CD14-positive monocyte (primary cell): ENCODE results near the gene ASTN2. TPM values are rescaled to one million over a fixed set of nuclear protein-coding genes. Genes with fewer than 3 reads are reported as not detected.

Source experiments
- DNase-seq, 3 donors: peaks; one replicate each; pipeline ENCODE4 v3.0.0-alpha.2; 2011 to 2022
- H2AFZ ChIP-seq: 2 replicates; pipeline ENCODE4 v1.6.0; 2012; ENCODE audit warnings: mild to moderate bottlenecking, low read depth, low read length, inconsistent platforms; ENCODE audit not compliant: insufficient read depth, poor library complexity, severe bottlenecking
- H3K27ac ChIP-seq, 2 donors: 1 replicate in 1 of 2; 2 replicates in 1 of 2; pipeline ENCODE4 v1.5.1; 2012 to 2013; ENCODE audit warnings: low read length in 2 of 2, control low read depth in 1 of 2, inconsistent platforms in 1 of 2, low read depth in 1 of 2, mild to moderate bottlenecking in 1 of 2
- H3K27me3 ChIP-seq, 2 donors: one replicate each; pipeline versions ENCODE4 v1.6.0 to v1.6.1; 2011 to 2013; ENCODE audit warnings: low read length in 2 of 2; ENCODE audit not compliant: control insufficient read depth in 2 of 2, insufficient read depth in 2 of 2
- H3K36me3 ChIP-seq, 2 donors: replicated peaks in 1 of 2; 1 replicate in 1 of 2; 2 replicates in 1 of 2; pipeline versions ENCODE4 v1.5.1 to v1.6.1; 2012 to 2013; ENCODE audit warnings: low read length in 2 of 2, control low read depth in 1 of 2, inconsistent platforms in 1 of 2, mild to moderate bottlenecking in 1 of 2; ENCODE audit not compliant: insufficient read depth in 2 of 2, control insufficient read depth in 1 of 2
- H3K4me1 ChIP-seq, 2 donors: 1 replicate in 1 of 2; 2 replicates in 1 of 2; pipeline versions ENCODE4 v1.5.1 to v1.6.1; 2012 to 2013; ENCODE audit warnings: low read length in 2 of 2, control low read depth in 1 of 2, inconsistent platforms in 1 of 2, mild to moderate bottlenecking in 1 of 2, moderate library complexity in 1 of 2; ENCODE audit not compliant: insufficient read depth in 2 of 2, control insufficient read depth in 1 of 2
- H3K4me2 ChIP-seq: replicated peaks from 2 replicates; pipeline ENCODE3; 2012; ENCODE audit warnings: low read length, moderate library complexity, mild to moderate bottlenecking; ENCODE audit not compliant: poor library complexity, severe bottlenecking; ENCODE audit errors: extremely low read depth
- H3K4me3 ChIP-seq, 3 experiments: fragments of 200-600 bp in 1 of 3; sonication (generic) in 1 of 3; replicated peaks in 1 of 3; 1 replicate in 2 of 3; 2 replicates in 1 of 3; pipeline ENCODE4 v1.5.1; 2011 to 2013; ENCODE audit warnings: low read length in 3 of 3, mild to moderate bottlenecking in 3 of 3, control low read depth in 2 of 3, low read depth in 2 of 3, inconsistent platforms in 1 of 3, moderate library complexity in 1 of 3
- H3K79me2 ChIP-seq: 2 replicates; pipeline ENCODE4 v1.6.0; 2012; ENCODE audit warnings: mild to moderate bottlenecking, control low read depth, inconsistent platforms, low read length, moderate library complexity; ENCODE audit not compliant: insufficient read depth
- H3K9ac ChIP-seq: 2 replicates; pipeline ENCODE4 v1.6.0; 2017; ENCODE audit warnings: low read length, mild to moderate bottlenecking; ENCODE audit not compliant: insufficient read depth, poor library complexity, severe bottlenecking
- H3K9me3 ChIP-seq, 2 donors: replicated peaks in 1 of 2; 1 replicate in 1 of 2; 2 replicates in 1 of 2; pipeline versions ENCODE4 v1.5.1 to v1.6.1; 2012 to 2013; ENCODE audit warnings: low read length in 2 of 2, control low read depth in 1 of 2; ENCODE audit not compliant: control insufficient read depth in 1 of 2, insufficient read depth in 1 of 2
- H4K20me1 ChIP-seq: 2 replicates; pipeline ENCODE4 v1.6.0; 2012; ENCODE audit warnings: mild to moderate bottlenecking, low read length, control low read depth, moderate library complexity; ENCODE audit not compliant: insufficient read depth
- H3K27ac Mint-ChIP-seq, 7 donors: one replicate each; pipeline ENCODE4 v1.8.0; 2020; ENCODE audit warnings: mild to moderate bottlenecking in 7 of 7, mixed read lengths in 7 of 7, moderate library complexity in 6 of 7, inconsistent platforms in 2 of 7
- H3K27me3 Mint-ChIP-seq, 3 donors: one replicate each; pipeline ENCODE4 v1.8.0; 2021 to 2022; ENCODE audit warnings: low read depth in 3 of 3, mild to moderate bottlenecking in 3 of 3, mixed read lengths in 3 of 3, moderate library complexity in 3 of 3, inconsistent platforms in 1 of 3
- H3K36me3 Mint-ChIP-seq, 2 donors: one replicate each; pipeline ENCODE4 v1.8.0; 2020; ENCODE audit warnings: mixed read lengths in 2 of 2, inconsistent platforms in 1 of 2, mild to moderate bottlenecking in 1 of 2
- H3K4me1 Mint-ChIP-seq: one replicate; pipeline ENCODE4 v1.8.0; 2020; ENCODE audit warnings: mild to moderate bottlenecking, mixed read lengths
- H3K4me3 Mint-ChIP-seq, 2 donors: one replicate each; pipeline ENCODE4 v1.8.0; 2020; ENCODE audit warnings: mild to moderate bottlenecking in 2 of 2, mixed read lengths in 2 of 2, moderate library complexity in 1 of 2
- H3K9me3 Mint-ChIP-seq, 7 donors: one replicate each; pipeline ENCODE4 v1.8.0; 2020 to 2022; ENCODE audit warnings: mixed read lengths in 7 of 7, mild to moderate bottlenecking in 6 of 7, moderate library complexity in 6 of 7, inconsistent platforms in 2 of 7
- CTCF ChIP-seq: fragments of 200-600 bp; IDR thresholded peaks from one replicate; pipeline ENCODE4 v1.8.0; 2022; ENCODE audit warnings: antibody characterized with exemption, mild to moderate bottlenecking
- WGBS: methylation state at CpG from one replicate; pipeline ENCODE4 v1.1.5; 2013; ENCODE audit warnings: missing lambda C conversion rate; ENCODE audit not compliant: insufficient coverage; 5-methylcytosine and 5-hydroxymethylcytosine counted together
- intact Hi-C, 2 donors: fragments of 100-400 bp; cut with micrococcal nuclease; formaldehyde crosslinking; loops; one replicate each; pipeline versions ENCODE4 v1.15.0 to v1.15.1; 2023
- polyA plus RNA-seq, 3 donors: library from polyadenylated mRNA; depleted of rRNA in 1 of 3; unstranded in 2 of 3; stranded (reverse) in 1 of 3; fragments of 300-500 nt in 2 of 3; fragments of >200 nt in 1 of 3; fragmentation: Illumina TruSeq in 2 of 3; gene quantifications; 1 replicate in 2 of 3; 2 replicates in 1 of 3; pipeline ENCODE4 v1.2.3, GENCODE V29; 2012 to 2021

ASTN2 gene
- polyA plus RNA-seq, 3 donors, result not detected

DNA sequence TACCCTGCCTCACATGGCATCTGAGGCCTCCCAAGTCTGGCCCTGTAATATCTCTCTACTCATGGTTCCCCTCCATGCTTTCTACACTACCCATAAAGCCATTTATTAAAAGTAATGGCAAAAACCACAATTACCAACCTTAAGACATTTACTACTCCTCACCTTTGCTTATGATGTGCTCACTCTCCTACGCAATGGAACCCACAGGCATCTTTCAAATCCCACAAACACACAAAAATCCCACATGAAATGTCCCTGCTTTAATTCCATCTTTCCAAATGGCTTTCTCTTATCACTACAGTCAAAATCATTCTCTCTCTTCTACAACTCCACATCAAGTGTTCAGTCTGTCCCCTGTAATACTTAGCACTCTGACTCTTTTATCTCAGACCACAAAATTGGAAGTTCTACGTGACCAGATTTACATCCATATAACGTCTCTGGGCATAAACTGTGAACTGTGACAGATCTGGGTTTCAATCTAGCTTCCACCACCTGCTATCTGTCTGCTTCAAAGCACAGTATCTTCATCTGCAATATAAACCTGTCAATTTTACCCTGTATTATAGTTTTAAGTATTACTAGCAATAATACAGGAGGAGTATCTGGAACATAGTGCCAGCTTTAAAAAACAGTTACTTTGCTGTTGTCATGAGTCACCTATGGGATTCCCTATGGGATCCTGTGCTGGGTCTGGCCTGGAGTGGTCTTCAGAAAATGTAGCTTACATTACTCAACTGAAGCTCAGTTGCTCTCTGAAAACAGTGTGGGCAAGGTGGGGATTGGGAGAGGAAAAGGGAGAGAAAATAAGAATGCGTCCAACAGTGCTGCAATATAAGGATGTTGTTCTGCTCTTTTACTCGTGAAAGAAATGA lies 864.8 kb downstream of the ASTN2 start:
- Mint-ChIP-seq H3K27ac (peak overlapping the region in 1 of 7 donors; percentile 78), H3K4me3 (no peak overlapping the region), H3K36me3 (no peaks in the 10 kb centered on the region), H3K9me3 (no peaks in the 10 kb centered on the region), H3K4me1 (peaks cover 35% of the 10 kb centered on the region), H3K27me3 (peaks cover 0 to 2% (median 1%) of the 10 kb centered on the region in 3 donors)
- Histone ChIP-seq H3K27me3 (no peaks in the 10 kb centered on the region), H3K4me3 (no peak overlapping the region), H3K4me2 (no peak overlapping the region), H3K4me1 (peaks cover 58 to 74% of the 10 kb centered on the region in 2 donors), H3K9ac (no peak overlapping the region), H4K20me1 (no peaks in the 10 kb centered on the region), H3K27ac (peak overlapping the region in 1 of 2 donors; percentile 62), H3K36me3 (no peaks in the 10 kb centered on the region), H3K9me3 (no peaks in the 10 kb centered on the region), H3K79me2 (no peaks in the 10 kb centered on the region), H2AFZ (no peak overlapping the region)
- WGBS, result 89% methylated on average over 1 of the region's 5 CpGs
- DNase-seq, result peak in 1 of 3 donors; percentile 19
- intact Hi-C loops, result no loop called here
- no peak for TF ChIP-seq CTCF

DNA sequence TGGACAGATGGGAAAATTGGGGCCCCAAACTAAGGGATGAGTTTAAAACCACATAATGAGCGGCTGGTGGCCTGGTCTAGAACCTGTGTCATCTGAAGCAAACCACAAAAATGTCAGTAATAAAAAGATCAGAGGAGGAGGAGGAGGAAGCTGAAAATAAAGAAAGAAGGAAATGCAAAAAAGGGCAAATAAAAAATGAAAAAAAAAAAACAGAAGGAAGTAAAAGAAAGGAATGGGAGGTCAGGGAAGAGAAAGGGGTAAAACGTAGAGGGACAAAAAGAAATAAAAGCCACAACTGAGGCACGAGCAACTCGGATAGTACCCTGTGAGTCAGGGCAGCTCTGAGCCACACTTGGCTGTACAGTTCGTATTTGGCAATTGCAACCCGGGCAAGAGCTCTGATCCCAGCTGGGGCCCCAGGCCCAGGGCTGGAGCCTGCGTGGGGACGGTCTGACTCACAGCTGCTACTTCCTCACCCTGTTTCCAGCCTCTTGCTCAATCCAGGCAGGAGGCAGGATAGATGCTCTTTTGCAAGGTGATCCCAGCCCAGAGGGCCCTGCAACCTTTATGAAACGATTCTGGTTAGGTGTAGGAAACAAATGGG lies 865.7 kb downstream of the ASTN2 start:
- peaks cover 0 to 1% (median 0%) of the 10 kb centered on the region in 7 donors for H3K9me3 Mint-ChIP-seq
- no peaks in the 10 kb centered on the region for H3K36me3 ChIP-seq
- peak overlapping the region in 1 of 2 donors; percentile 47 for H3K4me3 Mint-ChIP-seq
- no peaks in the 10 kb centered on the region for H4K20me1 ChIP-seq
- no peak overlapping the region for H2AFZ ChIP-seq
- peak overlapping the region; percentile 23 to 56 for H3K27ac ChIP-seq
- H3K27ac Mint-ChIP-seq, result peak overlapping the region in 6 of 7 donors; percentile 75 to 92 (median 78)
- H3K36me3 Mint-ChIP-seq, result no peaks in the 10 kb centered on the region
- no peak for TF ChIP-seq CTCF
- intact Hi-C loops, result no loop called here
- no peaks in the 10 kb centered on the region for H3K27me3 ChIP-seq
- peak overlapping the region; percentile 46 for H3K4me2 ChIP-seq
- H3K79me2 ChIP-seq, result no peaks in the 10 kb centered on the region
- H3K9ac ChIP-seq, result no peak overlapping the region
- peak; percentile 88 to 95 (median 90) for DNase-seq
- H3K4me1 ChIP-seq, result peaks cover 63 to 82% of the 10 kb centered on the region in 2 donors
- H3K4me1 Mint-ChIP-seq, result peaks cover 43% of the 10 kb centered on the region
- WGBS, result 0% methylated on average over 5 of the region's 9 CpGs
- H3K4me3 ChIP-seq, result no peak overlapping the region
- H3K9me3 ChIP-seq, result no peaks in the 10 kb centered on the region
- H3K27me3 Mint-ChIP-seq, result peaks cover 0 to 2% (median 1%) of the 10 kb centered on the region in 3 donors
